ENCODE measurements around the gene ITPKA.

Gene ITPKA

GRCh38 chr15:41517895-41518449 is 24.3 kb downstream of the ITPKA start:
- no peak for TF ChIP-seq CTCF (IDR thresholded peaks at IDR 0.05; ENCODE audit: low read length, missing control alignments)
- H3K4me3 ChIP-seq (replicated peaks; ENCODE audit: low read depth, low read length): no peak overlapping the region
- DNase-seq (ENCODE audit: low read depth): no peak

GRCh38 chr15:41520636-41521035 is 27.0 kb downstream of the ITPKA start:
- no peak for DNase-seq (ENCODE audit: low read depth)
- H3K4me3 ChIP-seq (replicated peaks; ENCODE audit: low read depth, low read length): no peak overlapping the region
- TF ChIP-seq CTCF (IDR thresholded peaks at IDR 0.05; ENCODE audit: low read length, missing control alignments): no peak

- no peak for DNase-seq (ENCODE audit: low read depth)
- no peak overlapping the region for H3K4me3 ChIP-seq (replicated peaks; ENCODE audit: low read depth, low read length)
- TF ChIP-seq CTCF (IDR thresholded peaks at IDR 0.05; ENCODE audit: low read length, missing control alignments): no peak
Measured at GRCh38 chr15:41521614-41522013, 27.9 kb downstream of the ITPKA start.

GRCh38 chr15:41523097-41523496 is 29.4 kb downstream of the ITPKA start:
- no peak for TF ChIP-seq CTCF (IDR thresholded peaks at IDR 0.05; ENCODE audit: low read length, missing control alignments)
- DNase-seq (ENCODE audit: low read depth): no peak
- no peak overlapping the region for H3K4me3 ChIP-seq (replicated peaks; ENCODE audit: low read depth, low read length)

- no peak overlapping the region for H3K4me3 ChIP-seq (replicated peaks; ENCODE audit: low read depth, low read length)
- DNase-seq (ENCODE audit: low read depth): no peak
- no peak for TF ChIP-seq CTCF (IDR thresholded peaks at IDR 0.05; ENCODE audit: low read length, missing control alignments)
Measured at GRCh38 chr15:41530363-41530956, 36.8 kb downstream of the ITPKA start.

GRCh38 chr15:41535544-41535943 is 41.9 kb downstream of the ITPKA start:
- DNase-seq (ENCODE audit: low read depth): no peak
- no peak for TF ChIP-seq CTCF (IDR thresholded peaks at IDR 0.05; ENCODE audit: low read length, missing control alignments)
- H3K4me3 ChIP-seq (replicated peaks; ENCODE audit: low read depth, low read length): no peak overlapping the region

GRCh38 chr15:41536866-41537265 is 43.2 kb downstream of the ITPKA start:
- DNase-seq (ENCODE audit: low read depth): no peak
- no peak overlapping the region for H3K4me3 ChIP-seq (replicated peaks; ENCODE audit: low read depth, low read length)
- no peak for TF ChIP-seq CTCF (IDR thresholded peaks at IDR 0.05; ENCODE audit: low read length, missing control alignments)

Data from fibroblast of pulmonary artery (primary cell).